Vagina (tissue), 2 donors: Measurements from ENCODE around the gene GRK3. TPM values are rescaled to one million over a fixed set of nuclear protein-coding genes. Genes with fewer than 3 reads are reported as not detected.

Source experiments
- DNase-seq, 2 donors: peaks; one replicate each; pipeline ENCODE4 v3.0.0-alpha.2; 2017; ENCODE audit errors: extremely low spot score in 2 of 2
- H3K27ac ChIP-seq: fragments of 200-600 bp; sonication (generic); one replicate; pipeline ENCODE4 v1.5.1; 2019
- H3K27me3 ChIP-seq: fragments of 200-600 bp; sonication (generic); one replicate; pipeline ENCODE4 v1.5.1; 2019
- H3K36me3 ChIP-seq, 2 donors: fragments of 200-600 bp; sonication (generic); one replicate each; pipeline ENCODE4 v1.5.1; 2017 to 2019
- H3K4me1 ChIP-seq: fragments of 200-600 bp; sonication (generic); one replicate; pipeline ENCODE4 v1.5.1; 2019
- H3K4me3 ChIP-seq, 2 donors: fragments of 200-600 bp; sonication (generic); 1 replicate in 1 of 2; 2 replicates in 1 of 2; pipeline ENCODE4 v1.5.1; 2016 to 2019
- H3K9me3 ChIP-seq: fragments of 200-600 bp; sonication (generic); one replicate; pipeline ENCODE4 v1.5.1; 2019
- CTCF ChIP-seq, 3 experiments: fragments of 450-650 bp in 2 of 3; fragments of 200-600 bp in 1 of 3; sonication (generic) in 1 of 3; IDR thresholded peaks; one replicate each; pipeline ENCODE4 v1.5.1; 2017 to 2019; ENCODE audit warnings: antibody characterized with exemption in 3 of 3, mild to moderate bottlenecking in 2 of 3, moderate library complexity in 2 of 3
- POLR2A ChIP-seq, 2 donors: fragments of 450-650 bp; IDR thresholded peaks; one replicate each; pipeline ENCODE4 v1.6.1; 2017; ENCODE audit warnings: antibody characterized with exemption in 2 of 2, mild to moderate bottlenecking in 2 of 2, moderate library complexity in 2 of 2
- POLR2AphosphoS5 ChIP-seq, 2 donors: sonication (generic); formaldehyde crosslinking; IDR thresholded peaks; one replicate each; pipeline ENCODE4 v1.9.0; 2017; ENCODE audit warnings: antibody characterized with exemption in 2 of 2, mild to moderate bottlenecking in 2 of 2, low read depth in 1 of 2; ENCODE audit not compliant: insufficient read depth in 1 of 2
- intact Hi-C: fragments of 100-400 bp; cut with DNase I; formaldehyde crosslinking; loops from one replicate; pipeline ENCODE4 v1.15.1; 2023
- total RNA-seq: library from RNA; depleted of rRNA; stranded (reverse); fragments of >200 nt; gene quantifications from one replicate; pipeline ENCODE4 v1.2.3, GENCODE V29; 2016

GRK3 gene
- total RNA-seq, 1 donor from 2014 or later, result 5.6 TPM

- Histone ChIP-seq H3K27ac (no peak overlapping the region), H3K9me3 (no peaks in the 10 kb centered on the region), H3K4me3 (no peak overlapping the region), H3K27me3 (no peaks in the 10 kb centered on the region), H3K4me1 (no peaks in the 10 kb centered on the region), H3K36me3 (no peaks in the 10 kb centered on the region)
- no peak for DNase-seq
- no peak for TF ChIP-seq POLR2AphosphoS5 (IDR thresholded peaks at IDR 0.05; ENCODE audit: insufficient read depth in 1 of 2, low read depth in 1 of 2)
- no peak for TF ChIP-seq CTCF (IDR thresholded peaks at IDR 0.05)
- no peak for TF ChIP-seq POLR2A (IDR thresholded peaks at IDR 0.05)
- intact Hi-C loops, result no loop called here
Observed at GRCh38 chr22:25636323-25636722, 71.8 kb downstream of the GRK3 start.

- H3K9me3 ChIP-seq, result no peaks in the 10 kb centered on the region
- no peak overlapping the region for H3K27ac ChIP-seq
- intact Hi-C loops, result no loop called here
- DNase-seq, result no peak
- H3K4me3 ChIP-seq, result no peak overlapping the region
- H3K4me1 ChIP-seq, result no peaks in the 10 kb centered on the region
- TF ChIP-seq POLR2A (IDR thresholded peaks at IDR 0.05) (no peak), CTCF (IDR thresholded peaks at IDR 0.05) (no peak), POLR2AphosphoS5 (IDR thresholded peaks at IDR 0.05; ENCODE audit: insufficient read depth in 1 of 2, low read depth in 1 of 2) (no peak)
- H3K36me3 ChIP-seq, result no peaks in the 10 kb centered on the region
- H3K27me3 ChIP-seq, result no peaks in the 10 kb centered on the region
Observed at GRCh38 chr22:25637032-25637431, 72.6 kb downstream of the GRK3 start.

GRCh38 chr22:25637672-25638071 lies 73.2 kb downstream of the GRK3 start:
- Histone ChIP-seq H3K27ac (no peak overlapping the region), H3K4me1 (no peaks in the 10 kb centered on the region), H3K4me3 (no peak overlapping the region), H3K27me3 (no peaks in the 10 kb centered on the region), H3K36me3 (no peaks in the 10 kb centered on the region), H3K9me3 (no peaks in the 10 kb centered on the region)
- TF ChIP-seq CTCF (IDR thresholded peaks at IDR 0.05), result no peak
- no peak for TF ChIP-seq POLR2A (IDR thresholded peaks at IDR 0.05)
- no peak for TF ChIP-seq POLR2AphosphoS5 (IDR thresholded peaks at IDR 0.05; ENCODE audit: insufficient read depth in 1 of 2, low read depth in 1 of 2)
- no peak for DNase-seq
- intact Hi-C loops, result no loop called here

- intact Hi-C loops, result no loop called here
- Histone ChIP-seq H3K36me3 (no peaks in the 10 kb centered on the region), H3K4me3 (no peak overlapping the region), H3K9me3 (no peaks in the 10 kb centered on the region), H3K27me3 (no peaks in the 10 kb centered on the region), H3K4me1 (no peaks in the 10 kb centered on the region), H3K27ac (no peak overlapping the region)
- DNase-seq, result no peak
- TF ChIP-seq POLR2AphosphoS5 (IDR thresholded peaks at IDR 0.05; ENCODE audit: insufficient read depth in 1 of 2, low read depth in 1 of 2) (no peak), POLR2A (IDR thresholded peaks at IDR 0.05) (no peak), CTCF (IDR thresholded peaks at IDR 0.05) (no peak)
Observed at GRCh38 chr22:25638638-25639037, 74.2 kb downstream of the GRK3 start.

- intact Hi-C loops, result no loop called here
Observed at GRCh38 chr22:25641650-25642049, 77.2 kb downstream of the GRK3 start.

More at GRCh38 chr22:25641650-25642049, 77.2 kb downstream of the GRK3 start:
- no peak for DNase-seq
- Histone ChIP-seq H3K27ac (no peak overlapping the region), H3K4me1 (no peaks in the 10 kb centered on the region), H3K27me3 (no peaks in the 10 kb centered on the region), H3K36me3 (no peaks in the 10 kb centered on the region), H3K9me3 (no peaks in the 10 kb centered on the region), H3K4me3 (no peak overlapping the region)
- TF ChIP-seq POLR2A (IDR thresholded peaks at IDR 0.05) (no peak), POLR2AphosphoS5 (IDR thresholded peaks at IDR 0.05; ENCODE audit: insufficient read depth in 1 of 2, low read depth in 1 of 2) (no peak), CTCF (IDR thresholded peaks at IDR 0.05) (no peak)
